Measurements from ENCODE around the gene ERO1B. TPM values are rescaled to one million over a fixed set of nuclear protein-coding genes. Genes with fewer than 3 reads are reported as not detected.

ERO1B gene
- total RNA-seq, 4 donors from 2014 or later = 7.7 to 14.8 (median 10.9) TPM

DNA sequence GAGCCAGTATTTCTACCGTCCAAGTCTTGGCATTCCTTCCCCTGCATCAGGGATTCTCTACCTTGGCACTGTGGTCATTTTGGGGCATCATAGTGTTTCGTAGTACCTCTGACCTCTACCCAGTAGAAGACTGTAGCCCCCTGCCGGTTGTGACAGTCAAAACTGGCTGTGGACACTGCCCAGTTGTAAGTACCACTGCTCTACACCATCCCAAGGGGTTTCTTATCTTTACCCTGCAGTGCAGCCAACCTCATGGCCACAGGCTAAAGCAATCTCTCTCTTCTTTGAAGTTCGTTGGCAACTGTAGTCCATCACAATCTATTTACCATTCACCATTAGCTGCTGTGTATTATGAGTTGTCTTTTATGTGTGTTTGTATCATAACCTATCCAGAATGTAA, 29.3 kb upstream of the ERO1B start:
- no peak for TF ChIP-seq CTCF (IDR thresholded peaks at IDR 0.05)
- no peak for ATAC-seq (ENCODE audit: low FRiP score)
- no peak for DNase-seq (ENCODE audit: low spot score)

GRCh38 chr1:236308827-236309226, 27.1 kb upstream of the ERO1B start:
- ATAC-seq (ENCODE audit: low FRiP score) (no peak), DNase-seq (ENCODE audit: low spot score) (no peak)
- TF ChIP-seq CTCF (IDR thresholded peaks at IDR 0.05) = no peak

DNA sequence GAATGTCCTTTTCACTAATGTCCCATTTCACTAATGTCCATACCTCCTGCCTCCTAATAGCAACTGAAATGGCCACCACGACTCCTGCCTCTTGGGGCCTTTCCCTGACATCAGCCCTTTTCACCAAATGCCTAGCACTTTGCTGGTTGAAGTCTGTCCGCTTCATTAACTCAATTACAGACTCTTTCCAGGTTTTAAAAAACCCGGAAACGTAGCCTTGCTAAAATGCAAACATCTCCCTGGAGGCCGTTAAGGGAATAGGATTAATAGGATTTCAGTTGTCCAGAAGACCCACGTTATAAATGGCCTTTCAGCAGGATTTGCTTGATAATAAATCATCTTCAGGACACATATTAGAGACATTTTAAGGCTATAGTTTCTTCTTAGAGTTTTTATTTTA, 25.7 kb upstream of the ERO1B start:
- DNase-seq (ENCODE audit: low spot score) = no peak
- no peak for TF ChIP-seq CTCF (IDR thresholded peaks at IDR 0.05)
- no peak for ATAC-seq (ENCODE audit: low FRiP score)

DNA sequence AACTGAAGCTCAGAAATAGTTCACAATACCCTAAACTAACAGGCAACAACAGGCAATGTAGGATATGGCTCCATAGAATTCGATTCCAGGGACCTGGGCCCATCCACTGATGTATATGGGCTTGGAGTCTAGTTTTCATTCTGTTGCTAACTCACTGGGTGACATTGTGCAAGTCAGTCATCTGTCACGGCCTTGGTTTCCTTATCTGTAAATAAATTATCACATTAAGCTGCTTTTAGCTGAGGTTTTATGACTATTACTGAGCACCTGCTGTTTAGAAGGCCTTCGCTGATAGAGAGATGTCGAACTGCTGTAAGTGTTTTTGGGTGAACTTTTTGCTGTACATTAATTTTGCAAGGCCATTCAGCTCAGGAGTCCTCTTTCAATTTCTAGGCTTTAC, 22.9 kb upstream of the ERO1B start:
- no peak for TF ChIP-seq CTCF (IDR thresholded peaks at IDR 0.05)
- ATAC-seq (ENCODE audit: low FRiP score) = no peak
- no peak for DNase-seq (ENCODE audit: low spot score)

- TF ChIP-seq CTCF (IDR thresholded peaks at IDR 0.05) = no peak
- no peak for ATAC-seq (ENCODE audit: low FRiP score)
- no peak for DNase-seq (ENCODE audit: low spot score)
These were observed 21.9 kb upstream of the ERO1B start for GRCh38 chr1:236303675-236304074.

GRCh38 chr1:236302941-236303340, 21.2 kb upstream of the ERO1B start:
- ATAC-seq (ENCODE audit: low FRiP score) (no peak), DNase-seq (ENCODE audit: low spot score) (no peak)
- no peak for TF ChIP-seq CTCF (IDR thresholded peaks at IDR 0.05)

- ATAC-seq (ENCODE audit: low FRiP score) (no peak), DNase-seq (ENCODE audit: low spot score) (no peak)
- TF ChIP-seq CTCF (IDR thresholded peaks at IDR 0.05) = no peak
These were observed 20.2 kb upstream of the ERO1B start for GRCh38 chr1:236301958-236302335.

All from omental fat pad (tissue), 4 donors.